Trophoblast cell (in vitro differentiated cells and primary cell): ENCODE results near the gene NAXE.
A peak's percentile ranks its signal among the peaks of the same experiment; 100 is the strongest.

Experiments used
- DNase-seq, 2 donors: peaks; one replicate each; pipeline ENCODE4 v3.0.0-alpha.2; 2016
- H2AFZ ChIP-seq: 2 replicates; pipeline ENCODE4 v1.6.1; 2013; ENCODE audit warnings: low read length, moderate library complexity, mild to moderate bottlenecking; ENCODE audit not compliant: insufficient read depth, poor library complexity
- H2AK5ac ChIP-seq: 2 replicates; pipeline ENCODE4 v1.6.1; 2013; ENCODE audit warnings: mild to moderate bottlenecking, low read length
- H2BK120ac ChIP-seq: 2 replicates; pipeline ENCODE4 v1.6.1; 2013; ENCODE audit warnings: low read length, mild to moderate bottlenecking, moderate library complexity; ENCODE audit not compliant: insufficient read depth, poor library complexity
- H2BK12ac ChIP-seq: 2 replicates; pipeline ENCODE4 v1.6.1; 2013; ENCODE audit warnings: mild to moderate bottlenecking, low read length, moderate library complexity
- H2BK5ac ChIP-seq: 2 replicates; pipeline ENCODE4 v1.6.1; 2013; ENCODE audit warnings: low read length, low read depth, moderate library complexity, mild to moderate bottlenecking; ENCODE audit not compliant: poor library complexity
- H3K14ac ChIP-seq: 2 replicates; pipeline ENCODE4 v1.6.1; 2013; ENCODE audit warnings: mild to moderate bottlenecking, low read length
- H3K18ac ChIP-seq: 2 replicates; pipeline ENCODE4 v1.6.1; 2013; ENCODE audit warnings: mild to moderate bottlenecking, low read length
- H3K23ac ChIP-seq: 2 replicates; pipeline ENCODE4 v1.6.1; 2013; ENCODE audit warnings: low read length
- H3K27ac ChIP-seq: 2 replicates; pipeline ENCODE4 v1.5.1; 2013; ENCODE audit warnings: low read depth, mild to moderate bottlenecking, inconsistent platforms, low read length, moderate library complexity
- H3K27me3 ChIP-seq: 2 replicates; pipeline ENCODE4 v1.6.1; 2013; ENCODE audit warnings: inconsistent platforms, mild to moderate bottlenecking, low read length, moderate library complexity; ENCODE audit not compliant: insufficient read depth
- H3K36me3 ChIP-seq, 2 experiments: 1 replicate in 1 of 2; 2 replicates in 1 of 2; pipeline ENCODE4 v1.6.1; 2013; ENCODE audit warnings: low read length in 2 of 2, mild to moderate bottlenecking in 2 of 2, moderate library complexity in 1 of 2; ENCODE audit not compliant: insufficient read depth in 2 of 2, control insufficient read depth in 1 of 2
- H3K4ac ChIP-seq: 2 replicates; pipeline ENCODE4 v1.6.1; 2013; ENCODE audit warnings: low read depth, mild to moderate bottlenecking, low read length, moderate library complexity
- H3K4me1 ChIP-seq, 2 experiments: 1 replicate in 1 of 2; 2 replicates in 1 of 2; pipeline ENCODE4 v1.6.1; 2013; ENCODE audit warnings: low read length in 2 of 2, mild to moderate bottlenecking in 2 of 2, moderate library complexity in 1 of 2; ENCODE audit not compliant: insufficient read depth in 2 of 2, control insufficient read depth in 1 of 2
- H3K4me2 ChIP-seq: 2 replicates; pipeline ENCODE4 v1.6.1; 2013; ENCODE audit warnings: inconsistent platforms, mild to moderate bottlenecking, low read length, moderate library complexity
- H3K4me3 ChIP-seq: 2 replicates; pipeline ENCODE4 v1.5.1; 2013; ENCODE audit warnings: mild to moderate bottlenecking, low read depth, low read length, inconsistent platforms
- H3K79me1 ChIP-seq: one replicate; pipeline ENCODE4 v1.6.1; 2013; ENCODE audit warnings: low read length
- H3K79me2 ChIP-seq: 2 replicates; pipeline ENCODE4 v1.6.1; 2013; ENCODE audit warnings: low read length, mild to moderate bottlenecking; ENCODE audit not compliant: control insufficient read depth, insufficient read depth, poor library complexity
- H3K9ac ChIP-seq: 2 replicates; pipeline ENCODE4 v1.6.1; 2013; ENCODE audit warnings: mild to moderate bottlenecking, low read length
- H3K9me3 ChIP-seq: 2 replicates; pipeline ENCODE4 v1.6.1; 2013; ENCODE audit warnings: low read depth, mild to moderate bottlenecking, control low read depth, inconsistent platforms, low read length; ENCODE audit not compliant: insufficient read depth
- H4K12ac ChIP-seq: 2 replicates; pipeline ENCODE4 v1.6.1; 2013; ENCODE audit warnings: low read depth, mild to moderate bottlenecking, low read length, moderate library complexity
- H4K8ac ChIP-seq: 2 replicates; pipeline ENCODE4 v1.6.1; 2013; ENCODE audit warnings: low read depth, mild to moderate bottlenecking, low read length, moderate library complexity
- H4K91ac ChIP-seq: one replicate; pipeline ENCODE4 v1.6.1; 2013; ENCODE audit warnings: low read depth, mild to moderate bottlenecking, low read length, moderate library complexity
- WGBS: extraction: QIAGEN DNeasy Blood & Tissue Kit; methylation state at CpG from one replicate; pipeline ENCODE4 v1.1.7; 2013; ENCODE audit warnings: missing lambda C conversion rate; ENCODE audit not compliant: insufficient read length, insufficient coverage; ENCODE audit errors: extremely low coverage; 5-methylcytosine and 5-hydroxymethylcytosine counted together

Gene NAXE

GRCh38 chr1:156596426-156596825 lies 4.8 kb downstream of the NAXE start:
- Histone ChIP-seq H3K4me1 (peaks cover 3 to 12% of the 10 kb centered on the region in 2 experiments), H3K9me3 (no peaks in the 10 kb centered on the region), H4K91ac (no peak overlapping the region), H3K79me1 (peaks cover 9% of the 10 kb centered on the region), H4K12ac (no peak overlapping the region), H3K27ac (no peak overlapping the region), H3K14ac (no peak overlapping the region), H3K23ac (no peak overlapping the region), H2BK12ac (no peak overlapping the region), H3K27me3 (no peaks in the 10 kb centered on the region), H2BK120ac (no peak overlapping the region), H3K4me3 (no peak overlapping the region), H3K36me3 (peaks cover 39 to 48% of the 10 kb centered on the region in 2 experiments), H3K18ac (no peak overlapping the region), H4K8ac (no peak overlapping the region), H3K9ac (no peak overlapping the region), H3K4ac (no peak overlapping the region), H2BK5ac (no peak overlapping the region), H2AFZ (no peak overlapping the region), H3K79me2 (peaks cover 7% of the 10 kb centered on the region), H3K4me2 (no peak overlapping the region), H2AK5ac (no peak overlapping the region)
- no CpG with 5 or more reads among the region's 3 CpGs for WGBS
- DNase-seq: no peak

GRCh38 chr1:156598125-156598524 lies 6.5 kb downstream of the NAXE start:
- Histone ChIP-seq H3K4me1 (peaks cover 6 to 10% of the 10 kb centered on the region in 2 experiments), H3K18ac (no peak overlapping the region), H4K12ac (no peak overlapping the region), H3K9ac (no peak overlapping the region), H3K4me2 (no peak overlapping the region), H4K8ac (no peak overlapping the region), H3K9me3 (peaks cover 2% of the 10 kb centered on the region), H2BK5ac (no peak overlapping the region), H3K4me3 (no peak overlapping the region), H3K27ac (no peak overlapping the region), H3K14ac (no peak overlapping the region), H3K4ac (no peak overlapping the region), H2AFZ (no peak overlapping the region), H3K79me2 (peaks cover 3% of the 10 kb centered on the region), H3K79me1 (peaks cover 7% of the 10 kb centered on the region), H2BK120ac (no peak overlapping the region), H2AK5ac (no peak overlapping the region), H3K36me3 (peaks cover 34 to 46% of the 10 kb centered on the region in 2 experiments), H2BK12ac (no peak overlapping the region), H3K27me3 (no peaks in the 10 kb centered on the region), H4K91ac (no peak overlapping the region), H3K23ac (no peak overlapping the region)
- no peak for DNase-seq
- no CpG with 5 or more reads among the region's 5 CpGs for WGBS

GRCh38 chr1:156598731-156599432 lies 7.3 kb downstream of the NAXE start:
- Histone ChIP-seq H3K4ac (no peak overlapping the region), H3K27ac (no peak overlapping the region), H3K23ac (no peak overlapping the region), H2BK12ac (no peak overlapping the region), H2AFZ (no peak overlapping the region), H3K14ac (no peak overlapping the region), H3K9ac (no peak overlapping the region), H4K8ac (no peak overlapping the region), H3K79me2 (peaks cover 3% of the 10 kb centered on the region), H3K4me1 (peaks cover 6 to 10% of the 10 kb centered on the region in 2 experiments), H2AK5ac (no peak overlapping the region), H3K36me3 (peaks cover 27 to 39% of the 10 kb centered on the region in 2 experiments), H3K18ac (no peak overlapping the region), H2BK120ac (no peak overlapping the region), H3K27me3 (no peaks in the 10 kb centered on the region), H4K91ac (no peak overlapping the region), H3K9me3 (peaks cover 2% of the 10 kb centered on the region), H3K79me1 (peaks cover 7% of the 10 kb centered on the region), H3K4me3 (no peak overlapping the region), H3K4me2 (no peak overlapping the region), H2BK5ac (no peak overlapping the region), H4K12ac (no peak overlapping the region)
- DNase-seq: no peak
- no CpG with 5 or more reads among the region's 4 CpGs for WGBS

- no peak overlapping the region for H2BK12ac ChIP-seq
- H3K4ac ChIP-seq: no peak overlapping the region
- H2BK120ac ChIP-seq: no peak overlapping the region
- no peak overlapping the region for H3K4me3 ChIP-seq
- H3K79me1 ChIP-seq: peaks cover 7% of the 10 kb centered on the region
- H2AK5ac ChIP-seq: no peak overlapping the region
- H3K23ac ChIP-seq: no peak overlapping the region
- H3K9ac ChIP-seq: no peak overlapping the region
- H3K9me3 ChIP-seq: peaks cover 2% of the 10 kb centered on the region
- WGBS: no CpG with 5 or more reads among the region's 3 CpGs
- H3K4me1 ChIP-seq: peaks cover 6 to 10% of the 10 kb centered on the region in 2 experiments
- H3K27me3 ChIP-seq: no peaks in the 10 kb centered on the region
- H2BK5ac ChIP-seq: no peak overlapping the region
- H3K36me3 ChIP-seq: peaks cover 23 to 33% of the 10 kb centered on the region in 2 experiments
- H4K8ac ChIP-seq: no peak overlapping the region
- no peak overlapping the region for H3K14ac ChIP-seq
- peak in 1 of 2 donors; percentile 14 for DNase-seq
- no peak overlapping the region for H3K4me2 ChIP-seq
- no peak overlapping the region for H2AFZ ChIP-seq
- H4K91ac ChIP-seq: no peak overlapping the region
- H4K12ac ChIP-seq: no peak overlapping the region
- no peak overlapping the region for H3K27ac ChIP-seq
- peaks cover 3% of the 10 kb centered on the region for H3K79me2 ChIP-seq
- H3K18ac ChIP-seq: no peak overlapping the region
Measured at GRCh38 chr1:156599811-156600210, 8.2 kb downstream of the NAXE start.
